Measurements from ENCODE around the gene HOPX. TPM values are rescaled to one million over a fixed set of nuclear protein-coding genes. Genes with fewer than 3 reads are reported as not detected.
"Not testable (repeated sequence)": the region's sequence is repeated elsewhere in the genome, so short reads cannot be mapped to it uniquely, and the experiment has no call there.

Gene HOPX
- total RNA-seq, 2 experiments from 2014 or later, result 22.1 to 25.2 TPM

GRCh38 chr4:56641494-56642051, 39.5 kb downstream of the HOPX start:
- Mint-ChIP-seq H3K27me3 (no peaks in the 10 kb centered on the region), H3K36me3 (peaks cover 6% of the 10 kb centered on the region), H3K27ac (no peak overlapping the region), H3K4me3 (no peak overlapping the region), H3K4me1 (peaks cover 5% of the 10 kb centered on the region), H3K9me3 (peaks cover 6% of the 10 kb centered on the region)
- POLR2A ChIA-PET, result no interaction called here
- no peak for ATAC-seq (ENCODE audit: low read depth)
- DNase-seq, result no peak

DNA sequence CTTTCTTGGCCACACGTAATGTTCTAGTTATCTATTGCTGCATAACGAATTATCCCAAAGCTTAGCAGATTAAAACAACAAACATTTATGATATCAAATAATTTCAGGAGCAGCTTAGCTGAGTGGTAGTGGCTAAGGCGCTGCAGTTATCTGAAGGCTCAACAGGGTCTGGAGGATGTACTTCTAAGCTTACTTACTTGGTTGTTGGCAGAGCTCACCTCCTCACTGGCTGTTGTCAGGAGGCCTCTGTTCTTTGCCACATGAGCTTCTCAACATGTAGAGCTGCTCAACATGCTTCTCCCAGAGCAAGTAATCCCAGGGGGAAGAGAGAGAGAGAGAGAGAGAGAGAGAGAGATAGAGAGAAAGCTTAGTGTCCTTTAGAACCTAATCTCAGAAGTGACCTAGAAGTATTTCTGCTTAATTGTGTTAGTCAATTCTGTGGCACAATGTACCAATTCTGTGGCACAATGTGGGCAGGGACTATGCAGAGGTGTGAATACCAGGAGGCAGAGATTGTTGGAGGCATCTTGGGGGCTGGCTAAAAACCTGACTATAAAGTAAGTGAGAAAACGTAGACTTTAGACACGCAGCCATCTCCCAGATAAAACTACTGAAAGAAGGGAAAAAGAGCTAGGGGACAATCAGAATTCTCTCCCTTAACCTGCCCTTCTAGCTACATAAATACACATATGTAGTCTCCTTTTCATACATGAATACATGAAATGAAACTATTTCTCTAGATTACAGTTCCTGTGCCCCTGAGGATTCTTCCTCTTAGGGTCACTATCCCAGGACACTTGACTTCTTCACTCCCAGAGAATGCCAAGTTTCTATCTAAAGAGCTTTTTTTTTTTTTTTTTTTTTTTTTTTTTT, 40.2 kb downstream of the HOPX start:
- POLR2A ChIA-PET, result no interaction called here
- ATAC-seq (ENCODE audit: low read depth) (no peak), DNase-seq (no peak)
- peaks cover under 1% of the 10 kb centered on the region for H3K36me3 Mint-ChIP-seq
- no peak overlapping the region for H3K27ac Mint-ChIP-seq
- no peak overlapping the region for H3K4me3 Mint-ChIP-seq
- H3K9me3 Mint-ChIP-seq, result peaks cover 3% of the 10 kb centered on the region
- H3K27me3 Mint-ChIP-seq, result no peaks in the 10 kb centered on the region
- peaks cover 2% of the 10 kb centered on the region for H3K4me1 Mint-ChIP-seq

DNA sequence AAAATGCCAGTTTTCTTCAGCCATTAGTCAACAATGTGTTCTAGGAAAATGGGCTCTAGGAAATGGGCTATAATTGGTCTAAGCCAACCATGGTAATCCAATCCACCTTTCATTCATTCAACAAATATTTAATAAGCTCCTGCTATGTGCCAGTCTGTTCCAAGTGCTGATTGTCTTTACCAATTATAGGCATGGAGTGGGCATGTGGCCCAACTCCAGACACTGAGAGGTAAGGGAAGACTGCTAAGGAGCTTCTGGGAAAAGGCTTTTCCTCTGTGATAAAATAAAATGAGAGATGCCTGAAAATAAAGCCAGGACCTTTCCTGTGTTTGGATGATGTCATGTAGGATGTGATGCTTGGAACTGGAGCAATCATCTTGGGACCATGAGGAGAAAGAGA, 43.3 kb downstream of the HOPX start:
- Mint-ChIP-seq H3K27ac (no peak overlapping the region), H3K27me3 (peaks cover 3% of the 10 kb centered on the region), H3K9me3 (peaks cover 7% of the 10 kb centered on the region), H3K36me3 (peaks cover 1% of the 10 kb centered on the region), H3K4me3 (no peak overlapping the region), H3K4me1 (peaks cover 1% of the 10 kb centered on the region)
- no peak for DNase-seq
- ATAC-seq (ENCODE audit: low read depth), result no peak
- POLR2A ChIA-PET, result no interaction called here

GRCh38 chr4:56637154-56637553, 43.9 kb downstream of the HOPX start:
- ATAC-seq (ENCODE audit: low read depth) (no peak), DNase-seq (no peak)
- H3K36me3 Mint-ChIP-seq, result peaks cover 2% of the 10 kb centered on the region
- peaks cover 7% of the 10 kb centered on the region for H3K9me3 Mint-ChIP-seq
- no peak overlapping the region for H3K27ac Mint-ChIP-seq
- peaks cover 1% of the 10 kb centered on the region for H3K4me1 Mint-ChIP-seq
- H3K4me3 Mint-ChIP-seq, result no peak overlapping the region
- POLR2A ChIA-PET, result no interaction called here
- peaks cover 5% of the 10 kb centered on the region for H3K27me3 Mint-ChIP-seq

GRCh38 chr4:56634954-56635353, 46.1 kb downstream of the HOPX start:
- H3K4me1 Mint-ChIP-seq; H3K27ac Mint-ChIP-seq; H3K36me3 Mint-ChIP-seq; H3K4me3 Mint-ChIP-seq; POLR2A ChIA-PET; DNase-seq; ATAC-seq (ENCODE audit: low read depth); H3K27me3 Mint-ChIP-seq: not testable (repeated sequence)
- peaks cover 10% of the 10 kb centered on the region for H3K9me3 Mint-ChIP-seq

DNA sequence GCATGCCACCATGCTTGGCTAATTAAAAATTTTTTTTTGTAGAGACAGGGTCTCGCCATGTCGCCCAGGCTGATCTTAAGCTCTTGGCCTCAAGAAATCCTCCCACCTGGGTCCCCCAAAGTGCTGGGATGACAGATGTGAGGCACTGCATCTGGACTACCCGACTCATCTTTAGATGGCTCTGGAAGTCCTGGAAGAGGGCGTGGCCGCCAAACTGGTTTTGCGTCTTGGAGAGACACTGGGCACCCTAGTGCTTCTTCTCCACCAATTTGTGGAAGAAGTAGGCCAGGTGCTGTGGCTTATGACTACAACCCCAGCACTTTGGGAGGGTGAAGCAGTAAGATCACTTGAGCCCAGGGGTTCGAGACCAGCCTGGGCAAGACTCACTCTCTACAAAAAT, 47.6 kb downstream of the HOPX start:
- ATAC-seq (ENCODE audit: low read depth) (no peak), DNase-seq (no peak)
- Mint-ChIP-seq H3K4me3 (no peak overlapping the region), H3K27ac (no peak overlapping the region), H3K9me3 (peaks cover 10% of the 10 kb centered on the region), H3K27me3 (peaks cover 11% of the 10 kb centered on the region), H3K36me3 (peaks cover 2% of the 10 kb centered on the region), H3K4me1 (no peaks in the 10 kb centered on the region)
- POLR2A ChIA-PET, result no interaction called here

DNA sequence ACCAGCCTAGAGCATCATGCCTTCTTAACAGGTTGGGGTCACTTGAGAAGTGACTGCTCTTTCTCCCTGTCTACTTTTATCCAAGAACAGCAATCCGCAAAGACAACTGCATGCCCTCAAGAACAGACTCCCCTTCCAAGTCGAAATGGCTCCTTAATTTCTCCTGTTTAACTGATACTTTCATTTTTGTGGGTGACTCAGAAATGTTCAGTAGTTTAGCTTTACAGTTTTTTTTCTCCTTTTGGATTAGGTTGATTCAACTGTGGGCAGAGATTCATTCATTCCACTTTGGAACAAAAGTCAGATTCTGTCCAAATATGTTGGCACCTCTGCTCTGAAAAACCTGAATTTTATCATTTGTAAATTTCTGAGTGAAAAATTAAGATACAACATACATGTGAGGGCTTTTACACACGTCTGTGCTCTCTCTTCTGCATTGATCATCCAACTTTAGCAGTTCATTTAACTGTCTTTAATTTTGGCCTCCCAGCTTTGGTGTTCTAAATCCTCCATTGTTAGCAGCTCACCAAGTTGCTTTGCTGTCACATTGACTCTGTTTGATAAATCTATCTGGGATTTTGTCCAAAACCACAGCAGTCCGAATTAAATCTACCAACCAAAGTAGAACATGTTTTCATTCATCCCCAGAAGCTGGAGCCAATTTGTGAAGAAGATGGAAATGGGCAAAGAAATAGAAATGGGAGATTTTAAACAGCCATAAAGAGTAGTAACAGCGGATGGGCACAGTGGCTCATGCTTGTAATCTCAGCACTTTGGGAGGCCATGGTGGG, 50.0 kb downstream of the HOPX start:
- Mint-ChIP-seq H3K4me3 (no peak overlapping the region), H3K4me1 (peaks cover 7% of the 10 kb centered on the region), H3K9me3 (peaks cover 12% of the 10 kb centered on the region), H3K27ac (no peak overlapping the region), H3K36me3 (peaks cover 5% of the 10 kb centered on the region), H3K27me3 (peaks cover 11% of the 10 kb centered on the region)
- POLR2A ChIA-PET, result interaction anchor here (0.5 kb wide), 1 partner anchor 119 kb away, joined by 3 read pairs; no protein-coding TSS in a partner anchor
- ATAC-seq (ENCODE audit: low read depth), result no peak
- no peak for DNase-seq

DNA sequence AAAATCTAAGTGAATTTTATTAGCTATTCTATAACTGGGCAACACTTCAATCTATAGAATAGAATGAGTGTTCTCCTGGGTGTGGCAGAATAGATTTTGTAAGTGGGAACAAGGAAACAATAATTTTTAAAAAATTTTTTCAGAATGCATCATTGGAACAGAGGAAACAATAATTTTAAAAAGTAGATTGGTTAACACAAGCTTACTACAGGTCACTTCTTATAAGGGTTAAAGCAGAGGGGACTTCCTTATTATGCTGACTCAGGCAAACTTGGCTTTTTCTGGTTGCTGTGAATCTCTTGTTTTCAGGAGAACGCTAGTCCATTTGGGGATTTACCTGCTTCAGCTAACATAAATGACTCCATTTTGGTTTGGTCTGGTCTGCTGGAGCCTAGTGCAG, 52.5 kb downstream of the HOPX start:
- H3K36me3 Mint-ChIP-seq, result peaks cover 10% of the 10 kb centered on the region
- POLR2A ChIA-PET, result no interaction called here
- peaks cover 10% of the 10 kb centered on the region for H3K27me3 Mint-ChIP-seq
- H3K4me1 Mint-ChIP-seq, result peaks cover 7% of the 10 kb centered on the region
- DNase-seq, result no peak
- ATAC-seq (ENCODE audit: low read depth), result no peak
- H3K4me3 Mint-ChIP-seq, result no peak overlapping the region
- H3K27ac Mint-ChIP-seq, result no peak overlapping the region
- peaks cover 11% of the 10 kb centered on the region for H3K9me3 Mint-ChIP-seq

- Mint-ChIP-seq H3K4me3 (no peak overlapping the region), H3K27ac (no peak overlapping the region), H3K9me3 (peaks cover 12% of the 10 kb centered on the region), H3K36me3 (peaks cover 11% of the 10 kb centered on the region), H3K27me3 (peaks cover 10% of the 10 kb centered on the region), H3K4me1 (peaks cover 7% of the 10 kb centered on the region)
- POLR2A ChIA-PET, result no interaction called here
- no peak for DNase-seq
- no peak for ATAC-seq (ENCODE audit: low read depth)
Measured at GRCh38 chr4:56627985-56628384, 53.1 kb downstream of the HOPX start.

DNA sequence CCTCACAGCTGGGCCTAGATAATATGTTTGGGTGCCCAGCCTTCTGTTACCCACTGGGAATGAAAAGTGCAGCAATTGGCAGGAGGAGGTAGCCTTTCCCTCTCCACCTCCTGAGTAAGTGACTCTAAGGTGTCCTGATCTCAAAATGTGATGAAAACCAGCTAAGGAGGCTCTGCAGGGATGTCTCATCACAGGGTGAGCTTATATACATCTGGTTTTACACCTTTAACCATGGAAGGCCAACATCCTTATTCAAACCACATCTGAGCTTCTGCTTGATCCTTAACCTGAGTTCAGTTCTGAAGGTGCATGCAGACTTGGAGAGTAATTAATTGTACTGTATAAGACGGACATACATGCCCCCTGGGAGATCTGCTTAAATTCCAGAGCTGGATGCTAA, 53.7 kb downstream of the HOPX start:
- POLR2A ChIA-PET, result interaction anchor here (0.6 kb wide), 1 partner anchor 21 kb away, joined by 3 read pairs; no protein-coding TSS in a partner anchor
- H3K4me3 Mint-ChIP-seq, result no peak overlapping the region
- peaks cover 7% of the 10 kb centered on the region for H3K27me3 Mint-ChIP-seq
- DNase-seq (no peak), ATAC-seq (ENCODE audit: low read depth) (peak; percentile 73)
- peaks cover 9% of the 10 kb centered on the region for H3K36me3 Mint-ChIP-seq
- peaks cover 12% of the 10 kb centered on the region for H3K9me3 Mint-ChIP-seq
- H3K4me1 Mint-ChIP-seq, result peaks cover 7% of the 10 kb centered on the region
- H3K27ac Mint-ChIP-seq, result no peak overlapping the region

- H3K4me1 Mint-ChIP-seq, result peaks cover 7% of the 10 kb centered on the region
- DNase-seq (no peak), ATAC-seq (ENCODE audit: low read depth) (peak; percentile 22)
- peaks cover 9% of the 10 kb centered on the region for H3K36me3 Mint-ChIP-seq
- POLR2A ChIA-PET, result interaction anchor here (0.6 kb wide), 1 partner anchor 21 kb away, joined by 3 read pairs; no protein-coding TSS in a partner anchor
- no peak overlapping the region for H3K4me3 Mint-ChIP-seq
- H3K27me3 Mint-ChIP-seq, result peaks cover 6% of the 10 kb centered on the region
- H3K9me3 Mint-ChIP-seq, result peaks cover 12% of the 10 kb centered on the region
- H3K27ac Mint-ChIP-seq, result no peak overlapping the region
Measured at GRCh38 chr4:56626963-56627362, 54.1 kb downstream of the HOPX start.

GRCh38 chr4:56626420-56626819, 54.7 kb downstream of the HOPX start:
- peaks cover 12% of the 10 kb centered on the region for H3K9me3 Mint-ChIP-seq
- no peak for DNase-seq
- H3K27ac Mint-ChIP-seq, result no peak overlapping the region
- POLR2A ChIA-PET, result no interaction called here
- H3K27me3 Mint-ChIP-seq, result peaks cover 7% of the 10 kb centered on the region
- H3K4me3 Mint-ChIP-seq, result no peak overlapping the region
- peaks cover 9% of the 10 kb centered on the region for H3K36me3 Mint-ChIP-seq
- ATAC-seq (ENCODE audit: low read depth), result no peak
- H3K4me1 Mint-ChIP-seq, result peaks cover 7% of the 10 kb centered on the region

GRCh38 chr4:56622176-56622575, 58.9 kb downstream of the HOPX start:
- DNase-seq (no peak), ATAC-seq (ENCODE audit: low read depth) (no peak)
- H3K4me3 Mint-ChIP-seq, result no peak overlapping the region
- POLR2A ChIA-PET, result no interaction called here
- no peak overlapping the region for H3K27ac Mint-ChIP-seq
- peaks cover 9% of the 10 kb centered on the region for H3K36me3 Mint-ChIP-seq
- peaks cover 1% of the 10 kb centered on the region for H3K4me1 Mint-ChIP-seq
- peaks cover 9% of the 10 kb centered on the region for H3K9me3 Mint-ChIP-seq
- peaks cover 11% of the 10 kb centered on the region for H3K27me3 Mint-ChIP-seq
